GM18498 (cell line): Measurements from ENCODE around the gene ZFP30.

Experiments
- ATAC-seq: cut with Tn5 transposase; IDR thresholded peaks from one replicate; pipeline ENCODE4 v1.9.1; 2021; ENCODE audit warnings: mild to moderate bottlenecking, moderate library complexity; ENCODE audit not compliant: unreplicated experiment

The ZFP30 gene

DNA sequence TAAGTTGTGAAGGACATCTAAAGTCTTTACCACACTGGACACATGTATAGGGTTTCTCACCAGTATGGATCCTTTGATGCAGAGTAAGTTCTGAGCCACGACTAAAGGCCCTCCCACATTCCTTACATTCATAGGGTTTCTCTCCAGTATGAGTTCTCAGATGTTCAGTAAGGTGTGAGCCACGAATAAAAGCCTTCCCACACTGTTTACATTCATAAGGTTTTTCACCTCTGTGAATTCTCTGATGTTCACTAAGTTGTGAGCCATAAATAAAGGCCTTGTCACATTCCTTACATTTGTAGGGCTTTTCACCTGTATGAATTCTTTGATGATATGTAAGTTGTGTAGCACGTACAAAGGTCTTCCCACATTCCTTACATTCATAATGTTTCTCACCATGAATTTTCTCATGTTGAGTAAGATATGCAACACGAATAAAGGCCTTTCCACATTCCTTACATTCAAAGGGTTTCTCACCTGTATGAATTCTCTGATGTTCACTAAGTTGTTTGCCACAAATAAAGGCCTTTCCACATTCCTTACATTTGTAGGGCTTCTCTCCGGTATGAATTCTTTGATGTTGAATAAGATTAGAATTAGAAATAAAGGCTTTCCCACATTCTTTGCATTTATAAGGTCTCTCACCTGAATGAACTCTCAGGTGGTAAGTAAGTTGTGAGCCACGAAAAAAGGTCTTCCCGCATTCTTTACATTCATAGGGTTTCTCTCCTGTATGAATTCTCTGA, 90.5 kb downstream of the ZFP30 start:
- no peak for ATAC-seq
